Peyer's patch (tissue), 4 donors: Measurements from ENCODE around the gene MBNL2. TPM values are rescaled to one million over a fixed set of nuclear protein-coding genes. Genes with fewer than 3 reads are reported as not detected.
A peak's percentile ranks its signal among the peaks of the same experiment; 100 is the strongest.

Experiments used
- DNase-seq, 3 donors: peaks; one replicate each; pipeline ENCODE4 v3.0.0-alpha.2; 2017 to 2019
- H3K27ac ChIP-seq, 4 donors: fragments of 200-600 bp; sonication (generic); one replicate each; pipeline ENCODE4 v1.5.1; 2016 to 2019
- H3K27me3 ChIP-seq, 2 donors: fragments of 200-600 bp; sonication (generic); one replicate each; pipeline ENCODE4 v1.5.1; 2019
- H3K36me3 ChIP-seq, 3 donors: fragments of 200-600 bp; sonication (generic); one replicate each; pipeline ENCODE4 v1.5.1; 2016 to 2019
- H3K4me1 ChIP-seq, 4 donors: fragments of 200-600 bp; sonication (generic); one replicate each; pipeline ENCODE4 v1.5.1; 2016 to 2019
- H3K4me3 ChIP-seq, 4 donors: fragments of 200-600 bp; sonication (generic); 1 replicate in 3 of 4; 2 replicates in 1 of 4; pipeline ENCODE4 v1.5.1; 2016 to 2019; ENCODE audit warnings: mild to moderate bottlenecking in 1 of 4
- H3K9me3 ChIP-seq, 4 donors: fragments of 200-600 bp; sonication (generic); one replicate each; pipeline ENCODE4 v1.5.1; 2016 to 2019; ENCODE audit warnings: mild to moderate bottlenecking in 1 of 4
- POLR2A ChIP-seq, 2 donors: fragments of 450-650 bp; IDR thresholded peaks; one replicate each; pipeline ENCODE4 v1.5.1; 2017; ENCODE audit warnings: antibody characterized with exemption in 2 of 2, mild to moderate bottlenecking in 2 of 2, moderate library complexity in 2 of 2
- total RNA-seq, 4 donors: library from RNA; depleted of rRNA; stranded (reverse); fragments of >200 nt; gene quantifications; one replicate each; pipeline ENCODE4 v1.1.0, GENCODE V29; 2016
- TF ChIP-seq, protein P1 (sequence below), 6 experiments: fragments of 450-650 bp in 4 of 6; fragments of 200-600 bp in 2 of 6; sonication (generic) in 1 of 6; IDR thresholded peaks; one replicate each; pipeline ENCODE4 v1.5.1; 2017 to 2019; ENCODE audit warnings: antibody characterized with exemption in 6 of 6, mild to moderate bottlenecking in 3 of 6, moderate library complexity in 1 of 6

The MBNL2 gene
- total RNA-seq, 4 donors from 2014 or later, result 27.0 to 44.6 (median 36.3) TPM

DNA sequence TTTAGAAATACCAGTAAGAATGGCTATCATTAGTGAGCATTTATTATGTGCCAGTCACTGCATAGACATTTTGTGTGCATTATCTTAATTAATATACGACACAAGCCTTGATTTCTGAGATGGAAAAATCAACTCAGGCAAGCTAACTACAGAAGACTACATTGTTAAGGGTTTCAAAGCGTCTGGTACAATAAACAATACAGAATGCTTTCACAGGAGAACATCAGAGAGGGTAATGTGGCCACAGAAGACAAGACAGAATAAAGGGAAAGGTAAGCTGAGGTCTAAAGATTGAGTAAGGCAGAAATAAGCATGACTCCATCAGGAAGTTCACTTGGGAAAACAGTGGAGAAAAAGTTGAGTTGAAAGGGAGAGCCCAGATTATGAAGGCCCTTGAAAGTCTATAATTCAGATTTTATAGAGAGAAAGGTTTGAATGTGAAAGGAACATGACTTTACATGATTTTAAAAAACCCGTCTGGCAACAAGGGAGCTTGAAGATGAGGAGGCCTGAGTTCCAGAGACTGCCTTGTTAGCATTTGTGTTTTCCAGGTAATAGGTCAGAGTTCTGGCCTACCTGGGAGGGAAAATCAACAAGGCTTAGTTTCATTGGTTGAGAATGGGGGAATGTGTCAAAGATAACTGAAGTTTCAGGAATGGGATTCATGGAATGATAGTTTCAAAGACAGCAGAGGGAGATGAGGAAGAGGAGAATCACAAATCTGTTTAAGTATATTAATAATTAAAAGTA lies 1.8 kb upstream of the MBNL2 start:
- Histone ChIP-seq H3K36me3 (no peaks in the 10 kb centered on the region), H3K27me3 (no peaks in the 10 kb centered on the region), H3K9me3 (no peaks in the 10 kb centered on the region), H3K4me3 (no peak overlapping the region), H3K4me1 (peaks cover 0 to 15% (median 0%) of the 10 kb centered on the region in 4 donors), H3K27ac (peak overlapping the region in 1 of 4 donors; percentile 28)
- TF ChIP-seq, protein P1, sequence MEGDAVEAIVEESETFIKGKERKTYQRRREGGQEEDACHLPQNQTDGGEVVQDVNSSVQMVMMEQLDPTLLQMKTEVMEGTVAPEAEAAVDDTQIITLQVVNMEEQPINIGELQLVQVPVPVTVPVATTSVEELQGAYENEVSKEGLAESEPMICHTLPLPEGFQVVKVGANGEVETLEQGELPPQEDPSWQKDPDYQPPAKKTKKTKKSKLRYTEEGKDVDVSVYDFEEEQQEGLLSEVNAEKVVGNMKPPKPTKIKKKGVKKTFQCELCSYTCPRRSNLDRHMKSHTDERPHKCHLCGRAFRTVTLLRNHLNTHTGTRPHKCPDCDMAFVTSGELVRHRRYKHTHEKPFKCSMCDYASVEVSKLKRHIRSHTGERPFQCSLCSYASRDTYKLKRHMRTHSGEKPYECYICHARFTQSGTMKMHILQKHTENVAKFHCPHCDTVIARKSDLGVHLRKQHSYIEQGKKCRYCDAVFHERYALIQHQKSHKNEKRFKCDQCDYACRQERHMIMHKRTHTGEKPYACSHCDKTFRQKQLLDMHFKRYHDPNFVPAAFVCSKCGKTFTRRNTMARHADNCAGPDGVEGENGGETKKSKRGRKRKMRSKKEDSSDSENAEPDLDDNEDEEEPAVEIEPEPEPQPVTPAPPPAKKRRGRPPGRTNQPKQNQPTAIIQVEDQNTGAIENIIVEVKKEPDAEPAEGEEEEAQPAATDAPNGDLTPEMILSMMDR (IDR thresholded peaks at IDR 0.05), result no peak
- TF ChIP-seq POLR2A (IDR thresholded peaks at IDR 0.05), result no peak
- DNase-seq, result no peak

DNA sequence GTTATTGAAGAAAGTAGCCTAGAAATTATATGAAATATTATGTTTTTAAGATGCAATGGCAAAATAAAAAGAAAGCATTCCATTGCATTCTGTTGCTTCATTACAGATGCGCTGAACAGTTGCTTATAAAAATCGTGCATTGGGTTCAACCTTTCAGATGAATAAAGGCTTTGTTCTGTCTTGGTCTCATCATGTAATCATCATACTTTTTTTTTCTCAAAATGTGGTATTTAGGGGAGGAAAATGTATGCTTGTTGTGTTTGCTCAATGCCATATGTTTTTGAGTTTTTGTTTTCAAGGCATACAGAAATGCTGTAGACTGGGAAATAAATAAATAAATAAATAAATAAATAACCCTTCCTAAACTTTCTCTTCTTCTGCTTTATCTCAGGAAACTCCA lies 1.1 kb upstream of the MBNL2 start:
- TF ChIP-seq POLR2A (IDR thresholded peaks at IDR 0.05), result no peak
- TF ChIP-seq, protein P1 (IDR thresholded peaks at IDR 0.05), result no peak
- no peak overlapping the region for H3K4me3 ChIP-seq
- peaks cover 0 to 22% (median 0%) of the 10 kb centered on the region in 4 donors for H3K4me1 ChIP-seq
- H3K27me3 ChIP-seq, result no peaks in the 10 kb centered on the region
- H3K9me3 ChIP-seq, result no peaks in the 10 kb centered on the region
- H3K36me3 ChIP-seq, result no peaks in the 10 kb centered on the region
- DNase-seq, result no peak
- H3K27ac ChIP-seq, result peak overlapping the region in 1 of 4 donors; percentile 84

DNA sequence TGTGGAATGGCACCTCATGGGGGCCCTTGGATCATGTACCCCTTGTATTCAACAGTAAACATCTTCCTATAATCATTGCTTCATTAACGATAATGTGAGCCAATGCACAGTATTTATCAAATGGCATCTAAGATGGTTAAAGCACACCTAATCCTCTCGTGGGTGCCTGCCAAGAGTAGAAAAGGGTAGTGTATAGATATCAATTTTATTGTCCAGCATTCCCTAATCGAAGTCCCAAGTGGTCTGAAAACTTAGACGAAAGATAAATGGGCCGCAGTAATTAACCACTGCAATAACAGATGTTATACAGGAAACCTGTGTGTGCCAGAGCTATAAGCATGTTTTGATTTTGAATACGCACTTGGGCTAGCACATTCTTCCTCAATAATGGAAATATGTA lies 667 bp upstream of the MBNL2 start:
- Histone ChIP-seq H3K27ac (peak overlapping the region; percentile 69 to 89 (median 84)), H3K27me3 (no peaks in the 10 kb centered on the region), H3K4me1 (peaks cover 0 to 27% (median under 1%) of the 10 kb centered on the region in 4 donors), H3K36me3 (no peaks in the 10 kb centered on the region), H3K9me3 (no peaks in the 10 kb centered on the region), H3K4me3 (peak overlapping the region; percentile 47 to 67 (median 57))
- DNase-seq, result no peak
- TF ChIP-seq POLR2A (IDR thresholded peaks at IDR 0.05), result no peak
- TF ChIP-seq, protein P1 (IDR thresholded peaks at IDR 0.05), result no peak

DNA sequence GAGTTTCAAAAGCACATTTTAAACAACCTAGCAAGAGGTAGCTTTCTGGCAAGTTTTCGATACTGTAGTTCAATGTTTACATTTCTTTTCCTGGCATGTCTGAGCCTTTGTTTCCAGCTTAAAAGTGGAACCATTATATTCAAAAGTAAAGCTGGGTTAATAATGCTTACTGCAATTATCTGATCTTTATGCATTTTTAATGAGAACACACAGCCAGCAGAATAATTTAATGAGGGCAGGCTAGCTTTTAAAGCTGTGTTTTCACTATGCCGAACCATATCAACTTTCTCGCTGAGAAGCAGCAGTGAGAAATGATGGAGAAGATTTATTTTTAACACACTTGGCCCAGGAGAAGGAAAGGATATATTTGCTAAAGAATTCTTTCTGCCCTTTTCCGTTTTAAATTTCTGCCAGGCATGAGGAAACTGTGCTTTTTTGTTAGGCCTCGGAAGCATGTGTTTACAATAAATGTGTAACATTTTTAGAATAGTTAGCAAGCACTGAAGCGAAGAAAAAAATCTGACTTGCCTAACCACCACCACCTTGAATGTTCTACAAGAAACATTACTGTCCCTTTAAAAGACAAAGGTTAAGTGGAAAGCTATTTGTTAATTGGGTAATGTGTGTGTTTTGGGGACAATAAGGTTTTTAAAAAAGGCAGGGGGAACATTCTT lies 1.0 kb downstream of the MBNL2 start:
- peak overlapping the region; percentile 47 to 67 (median 57) for H3K4me3 ChIP-seq
- H3K27me3 ChIP-seq, result no peaks in the 10 kb centered on the region
- H3K36me3 ChIP-seq, result no peaks in the 10 kb centered on the region
- H3K4me1 ChIP-seq, result peaks cover 0 to 43% (median 5%) of the 10 kb centered on the region in 4 donors
- H3K9me3 ChIP-seq, result no peaks in the 10 kb centered on the region
- H3K27ac ChIP-seq, result peak overlapping the region; percentile 69 to 89 (median 84)
- no peak for DNase-seq
- TF ChIP-seq, protein P1 (IDR thresholded peaks at IDR 0.05), result no peak
- no peak for TF ChIP-seq POLR2A (IDR thresholded peaks at IDR 0.05)

DNA sequence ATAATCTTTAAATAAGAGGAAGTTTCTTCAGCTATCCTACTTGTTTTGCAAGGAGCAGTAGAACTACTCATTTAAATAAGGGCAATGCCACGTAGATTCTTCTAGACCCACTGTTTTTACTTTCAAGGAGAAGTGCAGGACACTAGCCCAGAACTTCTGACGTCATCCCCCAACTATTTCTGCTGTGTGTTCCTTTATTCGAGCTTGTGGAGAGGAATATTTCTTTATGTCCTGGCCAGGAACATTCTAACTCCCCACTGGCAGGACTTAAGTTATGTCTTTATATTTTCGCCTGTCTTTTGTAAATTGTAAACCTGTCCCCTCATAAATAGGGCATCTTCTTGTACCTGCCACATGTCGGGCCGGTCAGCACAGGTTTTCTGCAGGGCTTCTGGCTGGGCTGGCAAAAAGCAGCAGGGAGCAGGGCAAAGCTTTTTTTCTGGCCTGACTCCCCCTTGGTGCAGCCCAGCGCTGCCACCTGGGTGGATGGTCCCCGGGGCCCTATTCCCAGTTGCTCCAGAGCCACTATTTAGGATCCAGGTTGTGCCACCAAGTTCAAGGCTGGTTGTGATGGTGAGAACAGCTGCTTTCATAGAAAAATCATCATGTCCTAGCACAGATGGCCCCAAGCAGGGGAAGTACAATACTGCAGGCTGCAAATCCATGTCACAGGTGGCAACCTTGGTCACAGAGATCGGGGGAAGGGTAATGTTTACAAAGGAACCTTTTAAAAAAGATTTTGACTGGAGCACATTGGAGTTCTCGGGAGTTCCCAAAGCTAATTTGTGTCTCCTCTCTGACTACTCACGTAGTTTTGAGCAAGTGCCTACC lies 1.8 kb downstream of the MBNL2 start:
- peak; percentile 62 to 80 (median 65) for DNase-seq
- Histone ChIP-seq H3K4me3 (peak overlapping the region; percentile 47 to 67 (median 57)), H3K9me3 (no peaks in the 10 kb centered on the region), H3K27me3 (no peaks in the 10 kb centered on the region), H3K27ac (peak overlapping the region; percentile 69 to 89 (median 84)), H3K36me3 (no peaks in the 10 kb centered on the region), H3K4me1 (peaks cover 0 to 43% (median 5%) of the 10 kb centered on the region in 4 donors)
- TF ChIP-seq, protein P1 (IDR thresholded peaks at IDR 0.05), result peak in 1 of 6 experiments; percentile 9
- no peak for TF ChIP-seq POLR2A (IDR thresholded peaks at IDR 0.05)
